GM12891 (cell line): ENCODE data around the gene CANT1.

Experiments used
- POLR2A ChIP-seq: IDR thresholded peaks from 2 replicates; pipeline ENCODE4 v1.6.1; 2011; ENCODE audit warnings: low read depth, low read length, control low read depth
- POLR2AphosphoS5 ChIP-seq: IDR thresholded peaks from 2 replicates; pipeline ENCODE4 v1.6.1; 2011; ENCODE audit warnings: low read depth, low read length, control low read depth

DNA sequence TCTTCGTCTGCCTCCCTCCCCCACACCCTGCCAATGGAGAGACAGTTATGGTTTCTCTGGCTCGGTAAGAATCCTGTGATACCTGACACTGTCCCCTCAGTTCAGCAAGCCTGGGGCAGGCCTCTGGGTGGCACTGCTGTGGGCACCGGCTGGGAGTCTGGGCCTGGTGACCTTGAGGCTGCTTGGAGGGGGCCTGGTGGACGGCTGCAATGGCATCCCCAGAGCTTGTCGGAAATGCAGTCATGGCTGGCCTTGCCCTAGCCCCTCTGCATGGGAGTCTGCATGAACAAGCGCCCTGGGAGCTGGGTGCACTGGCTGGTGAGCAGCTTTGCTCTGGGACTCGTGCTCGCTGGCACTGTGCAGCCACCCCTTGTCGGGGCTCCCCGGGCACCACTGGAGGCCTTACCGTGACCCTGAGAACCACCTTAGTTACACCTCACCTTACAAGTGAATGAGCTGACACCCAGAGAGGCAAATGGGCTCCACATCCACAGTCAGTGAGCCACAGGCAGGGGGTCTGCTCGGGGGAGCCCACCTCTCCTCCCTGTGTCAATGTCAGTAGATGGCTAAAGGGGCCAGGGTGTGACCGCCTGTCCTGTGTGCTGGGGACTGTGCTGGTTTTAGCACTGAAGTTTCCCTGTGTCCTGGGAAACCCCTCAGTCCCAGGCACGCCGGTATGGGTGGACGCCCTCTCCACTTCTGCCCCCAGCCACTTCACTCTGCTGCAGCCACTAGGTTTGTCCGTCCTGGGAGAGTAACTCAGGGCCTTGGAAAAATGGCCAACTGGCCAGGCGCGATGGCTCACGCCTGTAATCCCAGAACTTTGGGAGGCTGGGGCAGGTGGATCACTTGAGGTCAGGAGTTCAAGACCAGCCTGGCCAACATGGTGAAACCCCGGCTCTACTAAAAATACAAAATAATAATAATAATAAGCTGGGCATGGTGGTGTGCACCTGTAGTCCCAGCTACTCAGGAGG, 31.3 kb downstream of the CANT1 start:
- TF ChIP-seq POLR2A (no peak), POLR2AphosphoS5 (no peak)
